Right ventricle myocardium inferior (tissue), 1 donor: ENCODE data around the gene NR1H2. TPM values are rescaled to one million over a fixed set of nuclear protein-coding genes. Genes with fewer than 3 reads are reported as not detected.
A peak's percentile ranks its signal among the peaks of the same experiment; 100 is the strongest.

ENCODE experiments used
- ATAC-seq: fragments of 200-7000 bp; cut with Tn5 transposase; one replicate; pipeline ENCODE4 v1.9.1; 2020; ENCODE audit warnings: mild to moderate bottlenecking, moderate library complexity
- DNase-seq: peaks from one replicate; pipeline ENCODE4 v3.0.0; 2021; ENCODE audit errors: missing footprints
- intact Hi-C: fragments of 100-400 bp; cut with DNase I; formaldehyde crosslinking; loops from one replicate; pipeline ENCODE4 v1.11.0; 2022
- total RNA-seq: library from RNA; stranded (reverse); fragmentation: NEBNext Ultra II Directional; extraction: Animal tissue kit (Norgen Biotek cat#: 25700); gene quantifications from one replicate; pipeline ENCODE4 v1.2.1, GENCODE V29; 2021
- donor health status: DM: no; HTN: yes; CAD: no; lungs with severe emphysema.

The NR1H2 gene
- total RNA-seq, 1 donor from 2014 or later = 69.5 TPM

DNA sequence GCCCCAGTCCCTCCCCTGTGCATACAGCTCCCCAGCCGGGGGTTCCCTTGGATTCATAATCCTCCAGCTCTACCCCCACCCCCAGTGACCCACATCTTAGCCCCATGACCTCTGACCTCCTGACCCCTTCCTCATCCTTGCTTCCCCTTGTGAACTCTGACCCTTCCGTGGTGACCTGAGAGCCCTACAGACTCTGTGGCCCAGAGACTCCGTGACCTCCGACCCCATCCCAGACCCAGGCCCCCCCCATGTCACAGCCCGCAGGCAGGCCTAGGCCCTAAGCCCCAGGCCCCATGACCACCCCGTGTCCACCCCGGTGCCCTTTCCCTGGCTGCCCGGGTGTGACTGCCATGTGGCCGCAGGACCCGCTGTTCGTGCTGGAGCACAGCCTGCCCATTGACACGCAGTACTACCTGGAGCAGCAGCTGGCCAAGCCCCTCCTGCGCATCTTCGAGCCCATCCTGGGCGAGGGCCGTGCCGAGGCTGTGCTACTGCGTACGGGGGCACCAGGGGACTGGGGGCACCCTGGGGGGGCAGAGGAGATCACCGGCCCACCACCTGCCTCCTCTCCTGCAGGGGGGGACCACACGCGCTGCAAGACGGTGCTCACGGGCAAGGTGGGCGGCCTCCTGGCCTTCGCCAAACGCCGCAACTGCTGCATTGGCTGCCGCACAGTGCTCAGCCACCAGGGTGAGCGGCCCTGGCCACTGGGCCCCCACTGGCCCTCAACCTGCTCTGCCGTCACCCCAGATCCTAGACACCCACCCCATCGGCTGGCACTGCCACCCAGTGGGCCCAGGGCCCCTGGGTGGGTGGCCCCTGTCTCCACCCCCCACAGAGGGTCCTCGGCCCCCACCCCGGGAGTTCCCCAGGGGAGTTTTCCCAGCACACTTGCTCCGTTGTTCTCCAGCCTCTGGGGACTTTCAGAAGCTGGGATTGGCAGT is 40.0 kb downstream of the NR1H2 start:
- intact Hi-C loops = no loop called here
- ATAC-seq (no peak), DNase-seq (no peak)

- intact Hi-C loops = no loop called here
- ATAC-seq = no peak
These were observed 41.1 kb downstream of the NR1H2 start for GRCh38 chr19:50417111-50418081.

DNA sequence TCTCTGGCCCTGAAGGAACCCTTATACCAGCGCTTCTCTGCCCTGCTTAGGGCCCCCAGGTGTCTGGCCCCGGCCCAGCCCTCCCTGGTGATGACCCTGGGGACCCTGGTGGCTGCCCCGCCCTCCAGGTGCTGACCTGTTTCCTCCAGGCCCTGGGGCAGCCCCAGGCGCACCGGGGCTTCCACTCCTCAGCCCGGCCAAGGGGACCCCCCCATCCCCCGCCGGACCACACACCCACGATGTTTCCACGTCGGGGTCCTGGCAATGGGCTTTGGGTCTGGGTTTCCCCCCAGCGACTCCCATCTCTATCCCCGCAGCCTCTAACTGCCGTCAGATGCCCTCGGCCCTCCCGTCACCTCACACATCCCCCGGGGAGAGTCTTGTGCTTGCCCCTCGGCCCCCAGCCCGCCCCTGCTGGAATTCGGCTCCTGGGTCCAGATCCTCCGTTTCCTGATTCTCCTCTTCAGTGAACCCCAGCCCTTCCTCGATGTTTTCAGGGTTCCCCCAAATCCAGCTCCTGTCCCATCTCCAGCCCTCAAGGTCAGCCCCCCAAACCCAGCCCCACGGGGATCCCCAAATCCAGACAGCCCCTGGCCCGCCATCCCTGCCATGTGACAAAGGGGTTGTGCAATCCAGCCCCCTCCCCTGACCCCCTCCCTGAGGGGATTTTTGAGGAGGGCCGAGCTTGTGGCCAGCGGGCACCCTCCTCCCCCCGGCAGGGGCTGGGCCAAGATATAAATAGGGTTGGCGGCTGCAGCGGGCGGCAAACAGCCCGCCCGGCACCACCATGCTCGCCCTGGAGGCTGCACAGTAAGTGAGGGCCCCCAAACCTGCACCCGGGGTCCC is 42.1 kb downstream of the NR1H2 start, which contains the start of gene SPIB:
TSS of gene SPIB (plus strand) at position 763 of the 846 bp plus-strand sequence. CDS start at position 788, 25 bp downstream.
- DNase-seq (no peak), ATAC-seq (no peak)
- intact Hi-C loops = no loop called here

More at GRCh38 chr19:50417111-50418081, 41.1 kb downstream of the NR1H2 start:
- no peak for DNase-seq

DNA sequence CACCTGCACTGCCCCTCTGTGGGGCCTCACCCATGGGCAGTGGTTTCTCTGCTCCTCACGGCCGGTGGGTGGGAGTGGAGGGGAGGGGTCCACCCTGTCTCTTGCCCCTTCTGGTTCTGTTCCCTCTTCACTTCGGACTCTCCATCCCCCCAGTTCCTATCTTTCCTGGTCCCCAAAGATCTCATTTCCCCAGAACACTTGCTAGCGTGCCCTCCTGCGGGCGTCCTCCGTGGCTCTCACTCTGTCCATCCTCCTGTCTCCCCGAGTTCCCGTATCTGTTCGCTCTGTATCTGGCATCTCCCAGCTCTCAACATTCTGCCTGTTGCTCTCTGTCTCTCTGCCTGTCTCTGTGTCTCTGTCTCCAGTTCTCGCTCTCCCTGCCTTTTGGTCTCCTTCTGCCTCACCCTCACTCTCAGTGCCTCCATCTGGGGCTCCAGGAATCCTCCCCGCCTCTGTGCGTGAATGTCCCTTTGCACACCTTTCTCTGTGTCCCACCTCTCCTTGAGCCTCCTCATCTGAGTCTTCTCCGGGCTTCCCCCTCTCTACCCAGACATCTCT is 42.8 kb downstream of the NR1H2 start:
- DNase-seq (no peak), ATAC-seq (no peak)
- intact Hi-C loops = no loop called here

DNA sequence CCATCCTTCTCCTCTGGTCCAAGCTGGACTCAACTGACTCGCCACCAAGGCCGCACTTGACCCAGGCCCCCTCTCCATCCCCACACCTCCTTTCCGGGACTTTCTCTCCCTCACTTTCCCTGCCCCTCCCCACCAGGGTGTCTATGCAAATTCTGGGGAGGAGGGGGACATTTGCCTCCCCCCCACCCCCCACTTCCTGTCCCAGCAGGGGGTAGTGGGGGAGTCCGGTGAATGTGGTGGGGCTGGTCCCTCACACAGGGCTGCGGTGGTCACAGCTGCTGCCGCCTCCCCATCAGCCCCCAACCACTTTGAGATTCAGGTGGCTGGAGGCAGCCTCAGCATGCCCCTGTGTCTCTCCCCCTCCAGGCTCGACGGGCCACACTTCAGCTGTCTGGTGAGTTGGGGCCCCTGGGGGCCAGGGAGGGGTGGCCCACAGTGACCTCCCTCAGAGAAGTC is 43.4 kb downstream of the NR1H2 start:
- intact Hi-C loops = no loop called here
- no peak for ATAC-seq
- no peak for DNase-seq

DNA sequence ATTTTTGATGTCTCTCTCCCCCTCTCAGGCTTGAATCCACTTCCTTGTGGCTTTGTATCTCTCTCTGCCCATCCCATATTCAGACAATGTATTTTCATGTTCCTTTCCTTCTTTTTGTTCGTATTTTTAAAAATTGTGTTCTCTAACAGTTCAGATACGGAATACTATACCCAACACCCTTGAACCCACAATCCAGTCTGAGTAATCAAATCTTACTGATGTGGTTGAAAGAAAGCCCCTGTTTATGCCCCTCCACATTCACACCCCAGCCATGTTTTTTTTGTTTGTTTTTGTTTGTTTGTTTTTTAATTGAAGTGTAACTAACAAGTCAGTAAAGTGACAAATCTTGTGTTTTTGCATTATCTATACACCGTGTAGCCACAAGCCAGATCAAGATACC is 43.9 kb downstream of the NR1H2 start:
- ATAC-seq (no peak), DNase-seq (no peak)
- intact Hi-C loops = no loop called here

DNA sequence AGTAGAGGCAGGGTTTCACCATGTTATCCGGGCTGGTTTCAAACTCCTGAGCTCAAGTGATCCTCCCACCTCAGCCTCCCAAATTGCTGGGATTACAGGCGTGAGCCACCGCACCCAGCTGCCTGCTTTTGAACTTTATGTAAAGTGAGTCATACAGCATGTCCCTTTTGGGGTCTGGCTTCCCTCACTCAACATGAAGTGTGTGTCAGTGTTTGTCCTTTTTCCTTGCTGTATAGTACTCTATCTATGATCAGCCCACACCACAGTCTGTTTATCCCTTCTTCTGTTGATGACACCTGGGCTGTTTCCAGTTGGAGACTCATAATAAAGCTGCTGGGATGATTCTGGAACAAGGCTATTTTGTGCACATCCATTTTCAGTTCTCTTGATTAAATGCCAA is 44.6 kb downstream of the NR1H2 start:
- intact Hi-C loops = no loop called here
- no peak for ATAC-seq
- DNase-seq = no peak

DNA sequence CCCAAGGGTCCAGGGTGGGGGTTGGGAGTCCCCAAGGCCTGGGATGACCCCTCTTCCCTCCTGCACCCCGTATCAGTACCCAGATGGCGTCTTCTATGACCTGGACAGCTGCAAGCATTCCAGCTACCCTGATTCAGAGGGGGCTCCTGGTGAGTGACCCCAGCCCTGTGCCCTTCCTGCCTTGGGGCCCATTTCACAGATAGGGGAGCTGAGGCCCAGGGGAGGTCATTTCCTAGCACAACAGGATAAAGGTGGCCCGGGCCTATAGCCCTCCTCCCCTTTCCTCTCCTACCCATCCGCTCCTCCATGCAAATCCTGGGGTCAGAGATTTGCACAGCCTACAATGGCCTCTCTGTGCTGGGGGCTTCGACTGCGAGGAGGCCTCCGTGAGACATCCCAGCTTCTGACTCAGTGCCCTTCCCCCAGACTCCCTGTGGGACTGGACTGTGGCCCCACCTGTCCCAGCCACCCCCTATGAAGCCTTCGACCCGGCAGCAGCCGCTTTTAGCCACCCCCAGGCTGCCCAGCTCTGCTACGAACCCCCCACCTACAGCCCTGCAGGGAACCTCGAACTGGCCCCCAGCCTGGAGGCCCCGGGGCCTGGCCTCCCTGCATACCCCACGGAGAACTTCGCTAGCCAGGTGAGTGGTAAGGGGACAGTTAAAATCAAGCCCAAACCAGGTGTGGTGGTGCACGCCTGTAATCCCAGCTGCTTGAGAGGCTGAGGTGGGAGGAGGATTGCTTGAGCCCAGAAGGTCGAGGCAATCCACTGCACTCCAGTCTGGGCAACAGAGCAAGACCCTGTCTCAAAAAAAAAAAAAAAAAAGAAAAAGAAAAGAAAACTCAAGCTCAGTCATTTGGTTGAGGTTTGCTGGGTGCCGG is 46.4 kb downstream of the NR1H2 start:
- intact Hi-C loops = no loop called here
- no peak for DNase-seq

DNA sequence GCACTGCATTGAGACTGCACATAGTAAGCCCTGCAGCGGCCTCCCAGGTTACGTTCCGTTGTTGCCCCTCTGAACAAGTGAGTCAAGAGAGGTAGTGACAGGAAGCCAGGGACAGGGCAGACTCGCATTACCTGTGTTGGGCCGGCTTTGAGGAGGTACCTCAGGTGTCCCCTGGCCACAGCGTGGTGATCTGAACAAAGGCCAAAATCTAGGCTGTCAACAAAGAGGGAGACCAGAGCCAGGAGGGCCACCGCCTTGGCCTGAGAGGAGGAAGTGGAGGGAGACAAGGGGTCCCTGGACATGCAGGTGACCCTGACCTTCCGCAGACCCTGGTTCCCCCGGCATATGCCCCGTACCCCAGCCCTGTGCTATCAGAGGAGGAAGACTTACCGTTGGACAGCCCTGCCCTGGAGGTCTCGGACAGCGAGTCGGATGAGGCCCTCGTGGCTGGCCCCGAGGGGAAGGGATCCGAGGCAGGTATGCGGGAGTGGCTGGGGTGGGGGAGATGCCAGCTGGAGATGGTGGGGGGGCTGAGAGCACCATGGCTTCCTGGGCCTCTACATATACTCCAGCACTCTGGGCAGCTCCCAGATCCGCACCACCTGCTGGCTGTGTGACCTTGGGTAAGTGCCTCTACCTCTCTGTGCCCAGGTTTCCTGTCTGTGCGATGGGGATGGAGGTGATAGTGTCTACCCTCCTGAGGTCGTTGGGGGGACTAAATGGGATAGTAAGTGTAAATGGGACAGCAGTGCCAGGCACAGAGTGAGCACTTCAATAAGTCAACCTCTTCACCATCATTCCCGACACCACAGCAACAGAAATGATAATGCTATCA is 47.2 kb downstream of the NR1H2 start:
- DNase-seq (no peak), ATAC-seq (no peak)
- intact Hi-C loops = no loop called here

More for the DNA sequence above, 46.4 kb downstream of the NR1H2 start:
- ATAC-seq = no peak

DNA sequence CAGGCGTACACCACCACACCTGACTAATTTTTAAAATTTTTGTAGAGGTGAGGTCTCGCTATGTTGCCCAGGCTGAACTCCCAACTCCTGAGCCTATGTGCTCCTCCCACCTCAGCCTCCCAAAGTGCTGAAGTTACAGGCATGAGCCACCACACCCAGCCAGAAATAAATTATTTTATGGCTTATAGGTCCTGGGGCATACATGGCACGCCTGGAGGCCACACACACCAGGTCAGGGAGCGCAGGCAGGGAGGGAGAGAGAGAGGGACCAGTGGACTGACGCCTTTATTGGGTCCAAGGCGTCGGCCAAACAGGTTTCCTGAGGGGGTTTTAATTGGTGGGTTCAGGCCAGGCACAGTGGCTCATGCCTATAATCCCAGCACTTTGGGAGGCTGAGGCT is 49.3 kb downstream of the NR1H2 start:
- intact Hi-C loops = no loop called here
- ATAC-seq (no peak), DNase-seq (no peak)

- intact Hi-C loops = no loop called here
- DNase-seq = no peak
- no peak for ATAC-seq
These were observed 51.2 kb downstream of the NR1H2 start for GRCh38 chr19:50427318-50427925.

- ATAC-seq (peak; percentile 62), DNase-seq (peak; percentile 94)
- intact Hi-C loops = no loop called here
These were observed 51.8 kb downstream of the NR1H2 start for GRCh38 chr19:50427997-50428425.

- DNase-seq (no peak), ATAC-seq (no peak)
- intact Hi-C loops = no loop called here
These were observed 52.7 kb downstream of the NR1H2 start for GRCh38 chr19:50428772-50429463.

GRCh38 chr19:50430888-50431342 is 54.7 kb downstream of the NR1H2 start:
- DNase-seq (no peak), ATAC-seq (no peak)
- intact Hi-C loops = loop anchor here (5.0 kb wide), 1 partner anchor 54 kb away; the partner anchor contains the start of gene NR1H2
